Epithelial cell of proximal tubule (primary cell): ENCODE data around the gene CXCL14. TPM values are rescaled to one million over a fixed set of nuclear protein-coding genes. Genes with fewer than 3 reads are reported as not detected.

Experiments
- DNase-seq: peaks from one replicate; pipeline ENCODE4 v3.0.0-alpha.2; 2011; ENCODE audit warnings: low read depth
- H3K4me3 ChIP-seq: 2 replicates; pipeline ENCODE4 v1.5.1; 2011; ENCODE audit warnings: low read depth, mild to moderate bottlenecking, low read length
- total RNA-seq: library from RNA; depleted of rRNA; stranded (reverse); fragments of >200 nt; gene quantifications from 2 replicates; pipeline ENCODE4 v1.2.3, GENCODE V29; 2015
- TF ChIP-seq, protein P1 (sequence below): conservative IDR thresholded peaks from 2 replicates; pipeline ENCODE4 v1.5.1; 2012; ENCODE audit warnings: low read depth, mild to moderate bottlenecking, low read length

CXCL14 gene
- total RNA-seq, 1 donor from 2014 or later: 0.06 TPM

DNA sequence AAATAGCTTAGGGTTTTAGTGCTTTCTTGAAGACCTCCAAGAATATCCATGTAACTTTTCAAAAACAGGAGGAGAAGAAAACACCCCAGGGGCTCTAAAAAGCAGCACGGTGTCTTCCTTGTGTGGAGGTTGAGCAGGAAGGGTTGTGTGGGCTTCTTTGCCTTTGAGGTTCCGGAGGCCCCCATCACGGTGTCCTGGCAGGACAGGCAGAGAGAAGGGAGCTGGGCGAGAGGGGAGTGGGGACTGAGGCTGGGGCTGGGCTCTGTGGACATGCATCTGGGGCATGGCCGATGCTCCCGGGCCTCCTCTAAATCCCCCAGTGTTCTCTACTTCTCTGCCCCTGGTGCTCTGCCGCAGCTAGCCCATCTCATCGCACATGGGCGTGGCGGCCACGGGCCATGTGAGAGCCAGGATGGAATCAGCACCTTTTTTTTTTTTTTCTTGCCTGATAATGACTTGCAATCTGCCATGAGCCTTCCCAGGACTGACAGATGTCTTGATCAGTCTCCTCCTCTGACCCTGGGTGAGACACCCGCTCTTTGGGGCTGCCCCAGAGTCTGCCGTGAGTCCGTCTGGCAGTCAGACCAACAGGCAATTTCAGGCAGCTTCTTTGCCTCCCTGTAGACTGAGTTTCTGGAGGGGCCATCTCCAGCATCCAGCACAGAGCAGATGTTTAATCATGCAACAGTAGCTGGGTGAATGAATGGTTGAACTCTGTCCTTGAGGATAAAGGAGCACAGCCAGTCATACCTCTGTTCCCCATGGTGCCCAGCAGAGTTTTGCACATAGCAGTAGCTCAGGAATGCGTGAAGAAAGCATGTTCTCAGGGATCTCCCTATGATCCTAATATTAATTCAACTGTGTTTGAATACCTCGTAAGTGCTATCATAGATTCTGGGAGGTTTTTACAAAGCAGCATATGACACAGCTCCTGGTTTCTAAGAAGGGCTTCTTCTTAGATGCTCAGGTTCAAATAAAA lies 12.1 kb downstream of the CXCL14 start:
- H3K4me3 ChIP-seq: no peak overlapping the region
- DNase-seq: peak; percentile 64
- TF ChIP-seq, protein P1, sequence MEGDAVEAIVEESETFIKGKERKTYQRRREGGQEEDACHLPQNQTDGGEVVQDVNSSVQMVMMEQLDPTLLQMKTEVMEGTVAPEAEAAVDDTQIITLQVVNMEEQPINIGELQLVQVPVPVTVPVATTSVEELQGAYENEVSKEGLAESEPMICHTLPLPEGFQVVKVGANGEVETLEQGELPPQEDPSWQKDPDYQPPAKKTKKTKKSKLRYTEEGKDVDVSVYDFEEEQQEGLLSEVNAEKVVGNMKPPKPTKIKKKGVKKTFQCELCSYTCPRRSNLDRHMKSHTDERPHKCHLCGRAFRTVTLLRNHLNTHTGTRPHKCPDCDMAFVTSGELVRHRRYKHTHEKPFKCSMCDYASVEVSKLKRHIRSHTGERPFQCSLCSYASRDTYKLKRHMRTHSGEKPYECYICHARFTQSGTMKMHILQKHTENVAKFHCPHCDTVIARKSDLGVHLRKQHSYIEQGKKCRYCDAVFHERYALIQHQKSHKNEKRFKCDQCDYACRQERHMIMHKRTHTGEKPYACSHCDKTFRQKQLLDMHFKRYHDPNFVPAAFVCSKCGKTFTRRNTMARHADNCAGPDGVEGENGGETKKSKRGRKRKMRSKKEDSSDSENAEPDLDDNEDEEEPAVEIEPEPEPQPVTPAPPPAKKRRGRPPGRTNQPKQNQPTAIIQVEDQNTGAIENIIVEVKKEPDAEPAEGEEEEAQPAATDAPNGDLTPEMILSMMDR: no peak

DNA sequence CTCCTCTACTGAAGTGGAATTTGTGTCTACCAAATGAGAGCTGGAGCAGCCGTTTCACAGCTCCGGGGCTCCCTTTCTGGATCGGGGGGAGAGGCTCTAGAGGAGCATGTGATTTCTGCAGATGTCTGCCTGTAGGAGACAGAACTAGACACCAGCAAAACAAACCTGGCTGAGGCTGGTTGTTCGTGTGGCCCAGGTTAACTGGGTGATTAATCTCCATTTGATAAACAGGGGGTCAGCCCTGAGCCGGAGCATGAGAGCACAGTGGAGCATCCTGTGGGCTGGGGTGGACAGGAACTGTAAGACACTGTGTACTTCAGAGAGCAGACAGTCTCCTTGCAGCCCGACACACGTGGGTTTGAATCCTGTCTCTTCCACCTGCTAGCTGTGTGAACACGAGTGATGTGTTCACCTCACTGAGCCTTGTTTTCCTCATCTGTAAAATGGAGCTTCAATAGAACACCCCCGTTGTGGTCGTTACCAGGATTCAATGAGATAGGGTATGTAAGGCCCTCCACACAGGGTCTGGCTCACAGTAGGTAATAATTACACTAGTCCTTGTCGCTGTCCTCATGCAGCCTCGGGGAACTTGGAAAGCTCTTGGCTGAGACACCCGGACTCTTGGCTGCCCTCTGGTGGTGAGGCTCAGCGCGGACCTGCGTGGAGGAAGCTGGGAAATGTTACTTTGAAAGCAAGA lies 12.9 kb downstream of the CXCL14 start:
- TF ChIP-seq, protein P1: peak; percentile 98
- no peak for DNase-seq
- no peak overlapping the region for H3K4me3 ChIP-seq

DNA sequence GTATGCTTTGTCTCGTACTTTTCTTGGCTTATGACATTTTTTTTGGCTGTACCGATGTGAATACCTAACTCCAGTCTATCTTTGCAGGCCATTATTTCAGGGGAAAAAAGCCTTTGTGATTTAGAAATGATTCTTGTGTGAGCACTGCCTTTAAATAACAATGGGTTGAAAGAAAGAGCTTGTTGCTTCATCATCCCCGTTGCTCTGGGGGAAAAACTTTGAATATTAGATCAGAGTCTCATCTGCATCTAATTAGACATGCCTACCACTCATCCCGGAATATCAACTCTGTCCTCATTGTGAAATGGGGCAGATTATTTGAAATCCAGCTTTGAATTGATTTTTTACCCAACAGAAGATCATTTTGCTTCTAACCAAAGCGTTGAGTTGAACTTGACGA lies 13.5 kb downstream of the CXCL14 start:
- DNase-seq: no peak
- TF ChIP-seq, protein P1: no peak
- H3K4me3 ChIP-seq: no peak overlapping the region

- DNase-seq: no peak
- no peak overlapping the region for H3K4me3 ChIP-seq
- TF ChIP-seq, protein P1: no peak
Measured at GRCh38 chr5:135564331-135564730, 14.5 kb downstream of the CXCL14 start.

DNA sequence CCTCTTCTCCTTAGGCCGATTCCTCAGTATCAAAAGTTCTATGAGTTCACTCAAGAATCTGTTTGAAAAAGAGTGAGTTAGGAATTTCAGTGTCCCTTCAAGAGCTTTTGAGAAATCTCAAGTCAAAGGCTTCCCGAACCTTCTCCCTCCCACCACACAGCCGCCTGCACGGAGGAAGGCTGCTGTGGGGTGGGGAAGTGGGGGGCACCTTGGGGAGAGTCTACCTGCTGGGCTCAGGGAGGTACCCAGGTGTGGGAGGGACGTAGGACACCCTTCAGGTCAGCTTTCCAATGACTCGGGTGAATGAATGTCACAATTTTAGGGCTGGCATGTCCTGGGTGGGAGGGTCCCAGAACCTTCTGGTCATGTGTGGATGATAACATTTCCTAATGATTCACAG lies 17.5 kb downstream of the CXCL14 start:
- no peak for DNase-seq
- TF ChIP-seq, protein P1: no peak
- no peak overlapping the region for H3K4me3 ChIP-seq

DNA sequence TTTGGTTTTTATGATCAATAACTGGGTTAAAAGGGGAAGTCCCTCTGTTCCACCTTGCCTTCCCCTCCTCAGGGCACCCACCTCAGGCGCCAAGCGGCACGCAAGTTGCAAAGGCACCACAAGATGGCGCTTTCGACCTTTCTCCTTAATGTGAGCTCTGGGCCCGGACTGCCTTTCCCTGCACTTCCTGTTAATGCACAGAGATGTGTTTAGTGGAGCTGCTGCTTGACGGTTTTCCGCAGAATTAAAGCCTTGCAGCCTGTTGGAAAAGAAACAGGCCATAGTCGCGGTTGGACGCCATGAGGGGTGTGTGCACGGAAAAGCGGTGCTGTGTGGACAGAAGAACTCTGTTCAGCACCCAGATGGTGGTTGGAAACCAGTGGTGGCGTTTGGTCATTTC lies 17.9 kb downstream of the CXCL14 start:
- no peak overlapping the region for H3K4me3 ChIP-seq
- TF ChIP-seq, protein P1: peak; percentile 92
- DNase-seq: no peak
